DMS 273 treated with DMSO at 0.1 percent for 48 hours (cell line): ENCODE results near the gene CDKN1B.
"Not testable (repeated sequence)": the region's sequence is repeated elsewhere in the genome, so short reads cannot be mapped to it uniquely, and the experiment has no call there.

Source experiments
- DNase-seq: peaks from one replicate; lab custom pipeline; 2025; lab: John Stamatoyannopoulos, UW

Gene CDKN1B

GRCh38 chr12:12724421-12725085, 7.4 kb downstream of the CDKN1B start:
- DNase-seq = no peak

GRCh38 chr12:12725086-12725955, 8.2 kb downstream of the CDKN1B start:
- peak; percentile 91 for DNase-seq

GRCh38 chr12:12725956-12726554, 8.9 kb downstream of the CDKN1B start:
- no peak for DNase-seq

- DNase-seq = no peak
These were observed 9.5 kb downstream of the CDKN1B start for GRCh38 chr12:12726555-12727093.

GRCh38 chr12:12731178-12731577, 14.0 kb downstream of the CDKN1B start:
- no peak for DNase-seq

GRCh38 chr12:12731785-12732184, 14.6 kb downstream of the CDKN1B start:
- no peak for DNase-seq

- no peak for DNase-seq
These were observed 15.9 kb downstream of the CDKN1B start for GRCh38 chr12:12733118-12733517.

- DNase-seq = no peak
These were observed 16.9 kb downstream of the CDKN1B start for GRCh38 chr12:12734054-12734453.

GRCh38 chr12:12734561-12735071, 17.4 kb downstream of the CDKN1B start:
- DNase-seq = no peak

GRCh38 chr12:12735301-12735700, 18.1 kb downstream of the CDKN1B start:
- no peak for DNase-seq

- DNase-seq = no peak
These were observed 19.9 kb downstream of the CDKN1B start for GRCh38 chr12:12736759-12737676.

- not testable (repeated sequence) for DNase-seq
These were observed 21.0 kb downstream of the CDKN1B start for GRCh38 chr12:12738152-12738551.

- DNase-seq = no peak
These were observed 24.5 kb downstream of the CDKN1B start for GRCh38 chr12:12741660-12742059.

GRCh38 chr12:12744546-12745305, 27.6 kb downstream of the CDKN1B start:
- DNase-seq = no peak

- DNase-seq = no peak
These were observed 28.5 kb downstream of the CDKN1B start for GRCh38 chr12:12745576-12746211.

GRCh38 chr12:12747278-12747677, 30.1 kb downstream of the CDKN1B start:
- no peak for DNase-seq

- DNase-seq = no peak
These were observed 30.9 kb downstream of the CDKN1B start for GRCh38 chr12:12748044-12748443.

- no peak for DNase-seq
These were observed 32.3 kb downstream of the CDKN1B start for GRCh38 chr12:12749433-12749832.

GRCh38 chr12:12755923-12756322, 38.8 kb downstream of the CDKN1B start:
- no peak for DNase-seq

GRCh38 chr12:12757121-12757520, 40.0 kb downstream of the CDKN1B start:
- no peak for DNase-seq
